ENCODE measurements around the gene ARHGAP32. TPM values are rescaled to one million over a fixed set of nuclear protein-coding genes. Genes with fewer than 3 reads are reported as not detected.

ARHGAP32 gene
- total and polyA plus RNA-seq, 5 donors from 2014 or later, result 0.76 to 4.6 (median 1.1) TPM

DNA sequence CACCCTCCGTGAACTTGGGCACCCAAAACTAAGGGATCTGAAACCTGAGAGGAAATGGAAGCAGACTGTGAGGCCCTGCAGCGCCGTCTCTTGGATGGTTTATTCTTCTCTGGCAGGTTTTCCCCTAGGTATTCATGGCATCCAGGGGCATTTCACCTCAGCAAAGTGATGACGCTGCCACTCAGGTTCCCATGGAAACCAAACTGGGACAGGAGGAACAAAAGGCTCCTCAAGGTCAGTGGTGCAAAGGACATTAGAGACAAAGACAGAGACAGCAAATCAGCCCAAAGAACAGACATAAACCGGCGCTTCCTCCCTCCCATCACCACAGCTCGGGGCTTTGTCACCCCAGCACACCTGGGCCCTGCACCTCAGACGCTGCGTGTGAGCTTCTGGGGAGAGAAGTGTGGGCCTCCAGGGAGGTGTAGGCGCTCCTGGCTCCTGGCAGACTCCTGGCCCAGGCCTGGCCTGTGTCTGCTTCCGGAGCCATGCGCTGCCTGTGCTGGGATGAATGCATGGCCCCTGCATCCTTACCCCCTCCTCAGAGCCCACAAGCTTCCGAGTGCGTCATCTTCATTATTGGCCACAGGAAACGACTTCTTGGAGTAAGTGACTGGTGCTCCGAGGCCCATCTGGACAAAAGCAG lies 255.4 kb downstream of the ARHGAP32 start:
- Histone ChIP-seq H3K4me1 (ENCODE audit: control insufficient read depth, insufficient read depth, low read length, poor library complexity, severe bottlenecking) (no peaks in the 10 kb centered on the region), H3K9me3 (ENCODE audit: control insufficient read depth in 2 of 2, low read length in 2 of 2) (no peaks in the 10 kb centered on the region), H3K36me3 (ENCODE audit: control insufficient read depth, insufficient read depth, low read length) (no peaks in the 10 kb centered on the region), H3K27me3 (ENCODE audit: control insufficient read depth, insufficient read depth, low read length) (no peaks in the 10 kb centered on the region), H3K4me3 (ENCODE audit: low read depth, low read length) (no peak overlapping the region), H3K27ac (ENCODE audit: insufficient read depth, low read length, poor library complexity, severe bottlenecking) (no peak overlapping the region)
- no peaks in the 10 kb centered on the region for H3K27me3 Mint-ChIP-seq
- no peak for ATAC-seq (ENCODE audit: low read depth in 2 of 2)
- no peak overlapping the region for H3K27ac Mint-ChIP-seq
- H3K4me1 Mint-ChIP-seq, result no peaks in the 10 kb centered on the region
- H3K36me3 Mint-ChIP-seq, result no peaks in the 10 kb centered on the region
- H3K9me3 Mint-ChIP-seq, result peaks cover 0 to 2% (median 0%) of the 10 kb centered on the region in 7 donors
- no peak for DNase-seq
- H3K4me3 Mint-ChIP-seq, result no peak overlapping the region

DNA sequence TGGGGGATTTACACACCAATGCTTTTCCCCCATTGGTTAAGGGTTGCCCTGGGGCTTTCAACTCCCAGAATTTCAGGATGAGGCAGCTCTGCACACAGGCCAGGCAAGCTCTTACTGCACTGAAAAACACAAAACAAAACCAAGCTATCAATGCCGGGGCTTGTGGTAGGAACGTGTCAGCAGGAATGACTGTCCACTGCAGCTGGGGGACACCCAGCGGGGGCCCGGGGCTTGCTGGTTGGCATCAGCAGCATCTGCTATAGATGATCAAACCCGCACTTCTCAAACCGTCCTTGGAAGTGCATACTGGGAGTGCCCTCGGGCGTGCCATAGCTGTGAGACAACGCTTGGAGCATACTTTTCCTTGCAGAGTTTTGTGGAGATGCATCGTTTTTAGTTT lies 257.2 kb downstream of the ARHGAP32 start:
- no peaks in the 10 kb centered on the region for H3K27me3 Mint-ChIP-seq
- ATAC-seq (ENCODE audit: low read depth in 2 of 2) (no peak), DNase-seq (no peak)
- H3K27ac Mint-ChIP-seq, result no peak overlapping the region
- Histone ChIP-seq H3K36me3 (ENCODE audit: control insufficient read depth, insufficient read depth, low read length) (no peaks in the 10 kb centered on the region), H3K4me1 (ENCODE audit: control insufficient read depth, insufficient read depth, low read length, poor library complexity, severe bottlenecking) (no peaks in the 10 kb centered on the region), H3K4me3 (ENCODE audit: low read depth, low read length) (no peak overlapping the region), H3K9me3 (ENCODE audit: control insufficient read depth in 2 of 2, low read length in 2 of 2) (no peaks in the 10 kb centered on the region), H3K27ac (ENCODE audit: insufficient read depth, low read length, poor library complexity, severe bottlenecking) (no peak overlapping the region), H3K27me3 (ENCODE audit: control insufficient read depth, insufficient read depth, low read length) (no peaks in the 10 kb centered on the region)
- H3K9me3 Mint-ChIP-seq, result peaks cover 0 to 2% (median 0%) of the 10 kb centered on the region in 7 donors
- H3K36me3 Mint-ChIP-seq, result no peaks in the 10 kb centered on the region
- H3K4me3 Mint-ChIP-seq, result no peak overlapping the region
- no peaks in the 10 kb centered on the region for H3K4me1 Mint-ChIP-seq

DNA sequence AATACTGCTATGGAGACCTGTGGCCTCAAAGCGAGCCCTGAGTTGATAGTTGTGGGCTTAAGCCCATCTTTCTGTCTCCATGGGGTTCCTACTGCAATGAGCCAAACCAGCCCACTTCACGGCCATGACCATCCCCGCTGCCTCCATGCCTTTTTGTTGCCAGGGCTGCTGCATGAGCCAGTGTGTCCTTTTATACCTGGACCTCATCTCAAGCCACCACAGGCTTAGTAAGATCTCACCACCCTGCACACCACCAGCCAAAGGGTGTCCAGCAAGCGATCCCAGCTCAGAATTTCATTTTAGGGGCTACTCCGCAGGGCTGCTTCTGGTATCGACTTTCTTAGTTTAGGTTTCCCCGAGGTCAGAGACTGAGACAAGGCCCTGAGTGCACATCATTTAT lies 257.8 kb downstream of the ARHGAP32 start:
- Mint-ChIP-seq H3K27ac (no peak overlapping the region), H3K4me1 (peaks cover 0 to 6% (median under 1%) of the 10 kb centered on the region in 4 donors), H3K4me3 (no peak overlapping the region), H3K27me3 (no peaks in the 10 kb centered on the region), H3K36me3 (no peaks in the 10 kb centered on the region), H3K9me3 (peaks cover 0 to 2% (median 0%) of the 10 kb centered on the region in 7 donors)
- DNase-seq, result no peak
- no peak for ATAC-seq (ENCODE audit: low read depth in 2 of 2)
- H3K9me3 ChIP-seq (ENCODE audit: control insufficient read depth in 2 of 2, low read length in 2 of 2), result no peaks in the 10 kb centered on the region
- H3K4me3 ChIP-seq (ENCODE audit: low read depth, low read length), result no peak overlapping the region
- H3K36me3 ChIP-seq (ENCODE audit: control insufficient read depth, insufficient read depth, low read length), result no peaks in the 10 kb centered on the region
- H3K4me1 ChIP-seq (ENCODE audit: control insufficient read depth, insufficient read depth, low read length, poor library complexity, severe bottlenecking), result no peaks in the 10 kb centered on the region
- H3K27me3 ChIP-seq (ENCODE audit: control insufficient read depth, insufficient read depth, low read length), result no peaks in the 10 kb centered on the region
- no peak overlapping the region for H3K27ac ChIP-seq (ENCODE audit: insufficient read depth, low read length, poor library complexity, severe bottlenecking)

DNA sequence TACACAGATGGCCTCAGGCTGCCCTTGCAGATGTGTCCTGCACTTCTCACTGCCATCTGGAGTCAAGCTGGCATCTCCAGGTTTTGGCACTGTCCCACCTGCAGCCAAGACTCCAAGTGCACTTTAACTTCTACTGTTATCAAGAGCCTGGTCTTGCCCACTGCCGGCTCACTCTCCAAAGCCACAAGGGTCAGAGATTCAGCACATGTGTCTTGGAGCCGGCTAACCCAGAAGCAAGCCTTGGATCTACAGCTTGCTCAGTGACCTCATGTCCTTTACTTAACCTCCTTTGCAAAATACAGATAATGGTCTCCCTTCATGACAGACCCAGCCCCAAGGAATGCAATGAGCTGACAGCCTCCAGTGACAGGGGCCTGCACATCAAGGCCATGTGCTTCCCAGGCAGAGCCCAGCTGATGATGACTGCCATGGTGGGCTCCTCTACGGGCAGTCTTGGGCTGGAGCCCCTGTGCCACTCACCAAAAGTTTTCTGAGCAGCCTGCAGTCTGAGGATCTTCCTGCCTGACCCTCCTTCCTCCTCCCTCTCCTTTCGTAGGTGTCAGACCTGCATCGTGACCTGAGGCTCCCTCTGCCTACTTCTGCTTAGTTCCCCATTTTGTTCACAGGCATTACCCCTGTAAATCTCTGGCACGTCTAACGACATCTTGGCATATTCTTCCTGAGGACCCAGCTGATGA lies 258.5 kb downstream of the ARHGAP32 start:
- H3K4me3 Mint-ChIP-seq, result no peak overlapping the region
- no peaks in the 10 kb centered on the region for H3K9me3 ChIP-seq (ENCODE audit: control insufficient read depth in 2 of 2, low read length in 2 of 2)
- peak overlapping the region in 1 of 3 donors; percentile 34 for H3K27ac Mint-ChIP-seq
- H3K27me3 ChIP-seq (ENCODE audit: control insufficient read depth, insufficient read depth, low read length), result no peaks in the 10 kb centered on the region
- no peak overlapping the region for H3K27ac ChIP-seq (ENCODE audit: insufficient read depth, low read length, poor library complexity, severe bottlenecking)
- H3K36me3 ChIP-seq (ENCODE audit: control insufficient read depth, insufficient read depth, low read length), result no peaks in the 10 kb centered on the region
- peaks cover 0 to 9% (median 2%) of the 10 kb centered on the region in 4 donors for H3K4me1 Mint-ChIP-seq
- no peaks in the 10 kb centered on the region for H3K4me1 ChIP-seq (ENCODE audit: control insufficient read depth, insufficient read depth, low read length, poor library complexity, severe bottlenecking)
- no peak overlapping the region for H3K4me3 ChIP-seq (ENCODE audit: low read depth, low read length)
- no peak for DNase-seq
- no peaks in the 10 kb centered on the region for H3K36me3 Mint-ChIP-seq
- no peak for ATAC-seq (ENCODE audit: low read depth in 2 of 2)
- H3K9me3 Mint-ChIP-seq, result peaks cover 0 to 2% (median 0%) of the 10 kb centered on the region in 7 donors
- H3K27me3 Mint-ChIP-seq, result no peaks in the 10 kb centered on the region

DNA sequence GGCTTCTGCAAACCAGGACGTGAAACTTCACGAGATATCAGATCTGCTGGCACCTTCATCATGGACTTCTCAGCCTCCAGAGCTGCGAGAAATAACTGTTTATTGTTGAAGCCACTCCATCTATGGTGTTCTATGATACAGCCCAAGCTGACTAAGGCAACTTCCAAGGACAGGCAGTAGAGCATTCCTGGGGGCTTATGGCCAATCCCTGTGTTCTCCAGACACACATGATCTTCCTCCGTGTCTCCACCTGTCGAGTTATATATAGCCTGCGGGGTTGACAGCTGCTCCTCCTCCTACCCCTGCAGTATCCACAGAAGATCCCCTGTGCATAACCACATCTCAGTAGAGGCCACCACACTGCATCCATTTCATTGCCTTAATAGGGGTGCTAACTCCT lies 260.5 kb downstream of the ARHGAP32 start:
- Histone ChIP-seq H3K36me3 (ENCODE audit: control insufficient read depth, insufficient read depth, low read length) (no peaks in the 10 kb centered on the region), H3K4me3 (ENCODE audit: low read depth, low read length) (no peak overlapping the region), H3K27ac (ENCODE audit: insufficient read depth, low read length, poor library complexity, severe bottlenecking) (no peak overlapping the region), H3K4me1 (ENCODE audit: control insufficient read depth, insufficient read depth, low read length, poor library complexity, severe bottlenecking) (no peaks in the 10 kb centered on the region), H3K9me3 (ENCODE audit: control insufficient read depth in 2 of 2, low read length in 2 of 2) (no peaks in the 10 kb centered on the region), H3K27me3 (ENCODE audit: control insufficient read depth, insufficient read depth, low read length) (no peaks in the 10 kb centered on the region)
- peaks cover 0 to 17% (median 4%) of the 10 kb centered on the region in 4 donors for H3K4me1 Mint-ChIP-seq
- H3K4me3 Mint-ChIP-seq, result no peak overlapping the region
- H3K27ac Mint-ChIP-seq, result no peak overlapping the region
- ATAC-seq (ENCODE audit: low read depth in 2 of 2) (no peak), DNase-seq (no peak)
- H3K9me3 Mint-ChIP-seq, result peaks cover 0 to 2% (median 0%) of the 10 kb centered on the region in 7 donors
- no peaks in the 10 kb centered on the region for H3K36me3 Mint-ChIP-seq
- H3K27me3 Mint-ChIP-seq, result peaks cover 5% of the 10 kb centered on the region

DNA sequence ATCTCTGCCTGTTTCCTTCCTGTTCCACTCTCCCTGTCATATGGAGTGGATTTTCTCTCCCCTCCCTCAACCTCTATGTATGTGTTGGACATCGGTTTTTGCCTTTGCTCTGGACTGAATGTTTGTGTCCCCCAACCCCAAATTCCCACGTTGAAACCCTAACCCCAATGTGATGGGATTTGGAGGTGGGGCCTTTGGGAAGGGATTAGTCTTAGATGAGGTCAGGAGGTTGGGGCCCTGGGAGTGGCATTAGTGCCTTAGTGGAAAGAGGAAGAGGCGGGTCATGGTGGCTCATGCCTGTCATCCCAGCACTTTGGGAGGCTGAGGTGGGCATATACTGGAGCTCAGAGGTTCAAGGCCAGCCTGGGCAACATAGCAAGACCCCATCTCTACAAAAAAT lies 261.1 kb downstream of the ARHGAP32 start:
- ATAC-seq (ENCODE audit: low read depth in 2 of 2) (no peak), DNase-seq (no peak)
- Mint-ChIP-seq H3K36me3 (no peaks in the 10 kb centered on the region), H3K27me3 (peaks cover 6% of the 10 kb centered on the region), H3K4me3 (no peak overlapping the region), H3K4me1 (peaks cover 0 to 17% (median 4%) of the 10 kb centered on the region in 4 donors), H3K9me3 (peaks cover 0 to 2% (median 0%) of the 10 kb centered on the region in 7 donors), H3K27ac (no peak overlapping the region)
- Histone ChIP-seq H3K4me3 (ENCODE audit: low read depth, low read length) (no peak overlapping the region), H3K9me3 (ENCODE audit: control insufficient read depth in 2 of 2, low read length in 2 of 2) (no peaks in the 10 kb centered on the region), H3K36me3 (ENCODE audit: control insufficient read depth, insufficient read depth, low read length) (no peaks in the 10 kb centered on the region), H3K4me1 (ENCODE audit: control insufficient read depth, insufficient read depth, low read length, poor library complexity, severe bottlenecking) (no peaks in the 10 kb centered on the region), H3K27ac (ENCODE audit: insufficient read depth, low read length, poor library complexity, severe bottlenecking) (no peak overlapping the region), H3K27me3 (ENCODE audit: control insufficient read depth, insufficient read depth, low read length) (no peaks in the 10 kb centered on the region)

DNA sequence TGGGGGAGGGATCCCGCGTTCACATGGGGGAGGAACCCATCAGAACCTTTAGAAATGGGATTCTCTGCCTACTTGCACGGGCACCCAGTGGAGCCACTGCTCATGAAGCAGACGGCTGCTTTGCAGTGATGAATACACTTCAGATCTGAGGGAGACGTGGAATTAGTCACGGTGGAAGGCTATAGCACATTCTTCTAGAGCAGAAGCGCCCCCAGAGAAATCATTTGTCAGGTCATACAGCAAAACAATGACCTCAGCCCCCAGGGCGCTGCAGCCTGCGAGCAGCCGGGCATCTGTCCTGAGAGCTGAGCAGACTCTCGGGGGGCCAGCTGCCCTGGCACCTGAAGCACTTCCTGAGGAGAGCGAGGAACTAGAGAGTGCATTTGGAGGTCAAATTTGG lies 262.1 kb downstream of the ARHGAP32 start:
- H3K36me3 ChIP-seq (ENCODE audit: control insufficient read depth, insufficient read depth, low read length), result no peaks in the 10 kb centered on the region
- peaks cover 0 to 2% (median 0%) of the 10 kb centered on the region in 7 donors for H3K9me3 Mint-ChIP-seq
- H3K27me3 Mint-ChIP-seq, result peaks cover 6% of the 10 kb centered on the region
- ATAC-seq (ENCODE audit: low read depth in 2 of 2), result no peak
- no peaks in the 10 kb centered on the region for H3K36me3 Mint-ChIP-seq
- DNase-seq, result no peak
- H3K4me3 ChIP-seq (ENCODE audit: low read depth, low read length), result no peak overlapping the region
- H3K4me1 Mint-ChIP-seq, result peaks cover 0 to 17% (median 4%) of the 10 kb centered on the region in 4 donors
- no peak overlapping the region for H3K27ac Mint-ChIP-seq
- no peaks in the 10 kb centered on the region for H3K4me1 ChIP-seq (ENCODE audit: control insufficient read depth, insufficient read depth, low read length, poor library complexity, severe bottlenecking)
- H3K27ac ChIP-seq (ENCODE audit: insufficient read depth, low read length, poor library complexity, severe bottlenecking), result no peak overlapping the region
- H3K4me3 Mint-ChIP-seq, result no peak overlapping the region
- H3K27me3 ChIP-seq (ENCODE audit: control insufficient read depth, insufficient read depth, low read length), result no peaks in the 10 kb centered on the region
- no peaks in the 10 kb centered on the region for H3K9me3 ChIP-seq (ENCODE audit: control insufficient read depth in 2 of 2, low read length in 2 of 2)

All from CD4-positive, CD25-positive, alpha-beta regulatory T cell (primary cell).